Spleen (tissue), 11 donors: Measurements from ENCODE around the gene BLOC1S1. TPM values are rescaled to one million over a fixed set of nuclear protein-coding genes. Genes with fewer than 3 reads are reported as not detected.

Source experiments
- DNase-seq: peaks from one replicate; pipeline ENCODE4 v3.0.0-alpha.2; 2020
- H3K27ac ChIP-seq, 8 donors: fragments of 200-600 bp; sonication (generic) in 7 of 8; 1 replicate in 4 of 8; 2 replicates in 4 of 8; pipeline versions ENCODE4 v1.5.0 to v1.8.0; 2016 to 2021; ENCODE audit warnings: inconsistent platforms in 4 of 8, mild to moderate bottlenecking in 4 of 8, moderate library complexity in 1 of 8
- H3K27me3 ChIP-seq, 7 donors: fragments of 200-600 bp; sonication (generic) in 6 of 7; replicated peaks in 1 of 7; 1 replicate in 4 of 7; 2 replicates in 3 of 7; pipeline versions ENCODE4 v1.5.0 to v1.8.0; 2016 to 2021; ENCODE audit warnings: inconsistent platforms in 3 of 7, mild to moderate bottlenecking in 1 of 7
- H3K36me3 ChIP-seq, 6 donors: fragments of 200-600 bp; sonication (generic) in 5 of 6; 1 replicate in 4 of 6; 2 replicates in 2 of 6; pipeline versions ENCODE4 v1.5.0 to v1.8.0; 2016 to 2021; ENCODE audit warnings: inconsistent platforms in 2 of 6
- H3K4me1 ChIP-seq, 6 donors: fragments of 200-600 bp; sonication (generic) in 5 of 6; 1 replicate in 3 of 6; 2 replicates in 3 of 6; pipeline versions ENCODE4 v1.5.0 to v1.8.0; 2016 to 2021; ENCODE audit warnings: inconsistent platforms in 3 of 6
- H3K4me3 ChIP-seq, 8 donors: fragments of 200-600 bp; sonication (generic) in 7 of 8; 1 replicate in 4 of 8; 2 replicates in 4 of 8; pipeline versions ENCODE4 v1.5.0 to v1.8.0; 2016 to 2021; ENCODE audit warnings: inconsistent platforms in 4 of 8, mild to moderate bottlenecking in 4 of 8, moderate library complexity in 2 of 8
- H3K9me3 ChIP-seq, 8 donors: fragments of 200-600 bp; sonication (generic) in 7 of 8; 1 replicate in 4 of 8; 2 replicates in 4 of 8; pipeline versions ENCODE4 v1.5.0 to v1.8.0; 2016 to 2021; ENCODE audit warnings: inconsistent platforms in 4 of 8
- POLR2A ChIP-seq, 3 donors: fragments of 450-650 bp; IDR thresholded peaks; one replicate each; pipeline ENCODE4 v1.5.1; 2017; ENCODE audit warnings: antibody characterized with exemption in 3 of 3, mild to moderate bottlenecking in 1 of 3
- POLR2AphosphoS5 ChIP-seq, 3 donors: sonication (generic); formaldehyde crosslinking; IDR thresholded peaks; one replicate each; pipeline ENCODE4 v1.5.1; 2017; ENCODE audit warnings: antibody characterized with exemption in 3 of 3
- WGBS, 5 donors: extraction: QIAGEN DNeasy Blood & Tissue Kit in 3 of 5; methylation state at CpG; one replicate each; pipeline versions ENCODE4 v1.1.5 to v1.1.7; 2013 to 2018; 5-methylcytosine and 5-hydroxymethylcytosine counted together
- intact Hi-C: fragments of 100-400 bp; cut with DNase I; formaldehyde crosslinking; loops from one replicate; pipeline ENCODE4 v1.15.0; 2023; ENCODE audit warnings: low total_unique reads
- polyA plus RNA-seq, 3 donors: library from polyadenylated mRNA; stranded (reverse); fragments of 200-250 nt; gene quantifications; one replicate each; pipeline ENCODE4 v1.2.1, GENCODE V29; 2013
- total RNA-seq, 7 donors: library from RNA; depleted of rRNA in 3 of 7; stranded (reverse); fragments of >200 nt in 3 of 7; fragmentation: NEBNext Ultra II Directional in 4 of 7; extraction: Animal tissue kit (Norgen Biotek cat#: 25700) in 4 of 7; gene quantifications; one replicate each; pipeline versions ENCODE4 v1.1.0 to v1.2.1, GENCODE V29; 2016 to 2021
- TF ChIP-seq, protein P1 (sequence below), 11 experiments: fragments of 200-600 bp in 7 of 11; fragments of 450-650 bp in 4 of 11; sonication (generic) in 4 of 11; IDR thresholded peaks in 8 of 11; conservative IDR thresholded peaks in 3 of 11; 1 replicate in 7 of 11; 2 replicates in 4 of 11; pipeline versions ENCODE4 v1.4.0 to v1.8.0; 2016 to 2021; ENCODE audit warnings: antibody characterized with exemption in 11 of 11, inconsistent platforms in 4 of 11, mild to moderate bottlenecking in 1 of 11
- donor health status: healthy with polysubstance abuse.
- donor health status: DM: no; HTN: no; CAD: no; lungs with moderate emphysema.
- donor health status: DM: no; HTN: no; CAD: no.
- donor health status: Bipolar disorder and iron deficiency.
- donor health status: healthy.
- donor health status: DM: no; HTN: no; CAD: no.
- donor health status: DM: yes; HTN: yes; CAD: no.

BLOC1S1 gene
- total and polyA plus RNA-seq, 10 donors, result 113 to 304 (median 212) TPM

GRCh38 chr12:55734595-55734994, 18.7 kb downstream of the BLOC1S1 start:
- no peak for DNase-seq
- H3K36me3 ChIP-seq, result no peaks in the 10 kb centered on the region
- no peak overlapping the region for H3K27ac ChIP-seq
- no peak overlapping the region for H3K4me3 ChIP-seq
- no peaks in the 10 kb centered on the region for H3K27me3 ChIP-seq
- TF ChIP-seq POLR2A (IDR thresholded peaks at IDR 0.05), result no peak
- no peak for TF ChIP-seq POLR2AphosphoS5 (IDR thresholded peaks at IDR 0.05)
- TF ChIP-seq, protein P1, sequence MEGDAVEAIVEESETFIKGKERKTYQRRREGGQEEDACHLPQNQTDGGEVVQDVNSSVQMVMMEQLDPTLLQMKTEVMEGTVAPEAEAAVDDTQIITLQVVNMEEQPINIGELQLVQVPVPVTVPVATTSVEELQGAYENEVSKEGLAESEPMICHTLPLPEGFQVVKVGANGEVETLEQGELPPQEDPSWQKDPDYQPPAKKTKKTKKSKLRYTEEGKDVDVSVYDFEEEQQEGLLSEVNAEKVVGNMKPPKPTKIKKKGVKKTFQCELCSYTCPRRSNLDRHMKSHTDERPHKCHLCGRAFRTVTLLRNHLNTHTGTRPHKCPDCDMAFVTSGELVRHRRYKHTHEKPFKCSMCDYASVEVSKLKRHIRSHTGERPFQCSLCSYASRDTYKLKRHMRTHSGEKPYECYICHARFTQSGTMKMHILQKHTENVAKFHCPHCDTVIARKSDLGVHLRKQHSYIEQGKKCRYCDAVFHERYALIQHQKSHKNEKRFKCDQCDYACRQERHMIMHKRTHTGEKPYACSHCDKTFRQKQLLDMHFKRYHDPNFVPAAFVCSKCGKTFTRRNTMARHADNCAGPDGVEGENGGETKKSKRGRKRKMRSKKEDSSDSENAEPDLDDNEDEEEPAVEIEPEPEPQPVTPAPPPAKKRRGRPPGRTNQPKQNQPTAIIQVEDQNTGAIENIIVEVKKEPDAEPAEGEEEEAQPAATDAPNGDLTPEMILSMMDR (IDR thresholded peaks at IDR 0.05 in 8 of 11, conservative IDR thresholded peaks at IDR 0.05 in 3 of 11), result no peak
- H3K4me1 ChIP-seq, result peaks cover 19 to 56% (median 41%) of the 10 kb centered on the region in 6 donors
- 80 to 100% (median 92%) methylated on average over 2 to 3 of the region's 3 CpGs for WGBS, 5 donors
- intact Hi-C loops, result no loop called here
- H3K9me3 ChIP-seq, result no peaks in the 10 kb centered on the region

DNA sequence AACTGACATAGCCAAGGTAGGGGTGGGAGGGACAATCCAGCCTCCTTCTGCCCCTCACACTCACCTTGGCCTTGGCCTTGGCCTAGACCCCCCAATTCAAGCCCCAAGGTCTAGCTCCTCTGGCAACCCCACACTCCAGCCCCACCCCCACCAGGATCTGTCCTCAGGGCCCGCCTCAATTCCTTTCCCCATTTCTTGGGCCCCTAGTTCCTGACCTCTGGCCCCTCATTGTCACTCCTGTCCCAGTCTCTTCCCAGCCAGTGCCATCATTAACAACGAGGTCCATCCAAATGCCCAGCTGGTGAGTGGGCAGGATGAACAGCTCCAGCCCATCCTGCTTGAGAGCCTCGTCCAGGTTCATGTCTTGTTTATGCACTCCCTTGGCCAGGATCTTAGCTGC, 20.2 kb downstream of the BLOC1S1 start:
- DNase-seq, result no peak
- Histone ChIP-seq H3K4me3 (no peak overlapping the region), H3K27me3 (no peaks in the 10 kb centered on the region), H3K9me3 (no peaks in the 10 kb centered on the region), H3K36me3 (no peaks in the 10 kb centered on the region), H3K4me1 (peaks cover 12 to 41% (median 26%) of the 10 kb centered on the region in 6 donors), H3K27ac (no peak overlapping the region)
- TF ChIP-seq POLR2A (IDR thresholded peaks at IDR 0.05) (no peak), POLR2AphosphoS5 (IDR thresholded peaks at IDR 0.05) (no peak)
- TF ChIP-seq, protein P1 (IDR thresholded peaks at IDR 0.05 in 8 of 11, conservative IDR thresholded peaks at IDR 0.05 in 3 of 11), result no peak
- WGBS, 5 donors, result 65 to 83% (median 76%) methylated on average over 3 of the region's 3 CpGs
- intact Hi-C loops, result no loop called here

DNA sequence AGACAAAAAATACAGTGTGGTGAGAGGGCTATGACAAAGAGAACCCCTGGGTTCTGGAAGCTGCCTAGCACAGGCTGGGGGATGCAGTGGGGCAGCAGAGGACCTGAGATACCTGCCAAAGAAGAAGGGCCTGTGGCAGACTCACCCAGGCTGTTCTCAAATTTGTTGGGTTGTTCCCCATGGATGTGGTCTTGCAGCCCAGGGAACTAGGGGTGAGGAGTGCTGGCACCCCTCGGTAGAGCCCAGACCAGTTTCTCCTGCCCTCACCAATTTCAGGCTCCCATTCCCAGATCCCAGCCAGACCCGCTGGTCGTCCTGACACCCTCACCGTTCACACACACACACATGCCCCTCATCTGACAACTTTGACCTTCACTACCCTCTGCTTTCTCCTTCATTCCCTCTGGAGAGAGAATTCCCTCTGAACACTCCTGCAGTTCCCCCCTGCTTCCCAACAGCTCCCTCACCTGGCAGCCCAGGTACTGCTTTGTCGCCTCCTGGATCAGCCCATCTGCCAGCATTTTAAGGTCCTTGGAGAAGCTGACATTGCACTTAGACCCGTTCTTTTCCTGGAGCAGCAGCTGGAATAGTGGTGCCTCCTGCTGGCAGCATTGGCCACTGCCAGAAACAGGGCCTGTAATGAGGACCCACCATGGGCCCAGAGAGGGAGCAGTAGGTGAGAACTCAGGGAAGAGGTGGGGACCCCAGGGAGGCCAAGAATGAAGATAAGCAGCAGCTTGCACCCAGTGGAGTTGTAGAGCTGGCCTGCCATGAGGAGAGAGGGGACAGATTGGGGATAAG, 21.1 kb downstream of the BLOC1S1 start:
- Histone ChIP-seq H3K4me3 (no peak overlapping the region), H3K4me1 (peaks cover 12 to 35% (median 20%) of the 10 kb centered on the region in 6 donors), H3K9me3 (no peaks in the 10 kb centered on the region), H3K36me3 (no peaks in the 10 kb centered on the region), H3K27me3 (peaks cover 0 to 4% (median 0%) of the 10 kb centered on the region in 7 donors), H3K27ac (peak overlapping the region in 4 of 8 donors; percentile 86 to 89 (median 88))
- intact Hi-C loops, result no loop called here
- DNase-seq, result peak; percentile 86
- WGBS, 5 donors, result 48 to 65% (median 51%) methylated on average over 6 of the region's 6 CpGs
- peak in 1 of 3 donors; percentile 30 for TF ChIP-seq POLR2AphosphoS5 (IDR thresholded peaks at IDR 0.05)
- TF ChIP-seq, protein P1 (IDR thresholded peaks at IDR 0.05 in 8 of 11, conservative IDR thresholded peaks at IDR 0.05 in 3 of 11), result peak; percentile 60 to 86 (median 79)
- TF ChIP-seq POLR2A (IDR thresholded peaks at IDR 0.05), result no peak

GRCh38 chr12:55737581-55738122, 21.8 kb downstream of the BLOC1S1 start:
- WGBS, 5 donors, result 16 to 29% (median 23%) methylated on average over 4 of the region's 4 CpGs
- Histone ChIP-seq H3K36me3 (no peaks in the 10 kb centered on the region), H3K27ac (peak overlapping the region; percentile 58 to 89 (median 86)), H3K4me3 (peak overlapping the region in 6 of 8 donors; percentile 57 to 75 (median 61)), H3K4me1 (peaks cover 12 to 35% (median 23%) of the 10 kb centered on the region in 6 donors), H3K9me3 (no peaks in the 10 kb centered on the region), H3K27me3 (peaks cover 0 to 9% (median 0%) of the 10 kb centered on the region in 7 donors)
- no peak for DNase-seq
- intact Hi-C loops, result no loop called here
- no peak for TF ChIP-seq POLR2A (IDR thresholded peaks at IDR 0.05)
- TF ChIP-seq POLR2AphosphoS5 (IDR thresholded peaks at IDR 0.05), result no peak
- TF ChIP-seq, protein P1 (IDR thresholded peaks at IDR 0.05 in 8 of 11, conservative IDR thresholded peaks at IDR 0.05 in 3 of 11), result peak in 1 of 11 experiments; percentile 11
